ENCODE data around the gene ZNF783.
"Not testable (repeated sequence)": the region's sequence is repeated elsewhere in the genome, so short reads cannot be mapped to it uniquely, and the experiment has no call there.

Gene ZNF783

GRCh38 chr7:149226840-149227494, 35.0 kb upstream of the ZNF783 start:
- Histone ChIP-seq H3K27ac (no peak overlapping the region), H3K27me3 (no peaks in the 10 kb centered on the region), H3K36me3 (peaks cover 9 to 49% (median 35%) of the 10 kb centered on the region in 3 donors), H3K4me3 (no peak overlapping the region), H3K4me1 (no peaks in the 10 kb centered on the region), H3K9me3 (no peaks in the 10 kb centered on the region)
- intact Hi-C loops (cut with DNase I; ENCODE audit: low total_unique reads), result no loop called here
- TF ChIP-seq, protein P1, sequence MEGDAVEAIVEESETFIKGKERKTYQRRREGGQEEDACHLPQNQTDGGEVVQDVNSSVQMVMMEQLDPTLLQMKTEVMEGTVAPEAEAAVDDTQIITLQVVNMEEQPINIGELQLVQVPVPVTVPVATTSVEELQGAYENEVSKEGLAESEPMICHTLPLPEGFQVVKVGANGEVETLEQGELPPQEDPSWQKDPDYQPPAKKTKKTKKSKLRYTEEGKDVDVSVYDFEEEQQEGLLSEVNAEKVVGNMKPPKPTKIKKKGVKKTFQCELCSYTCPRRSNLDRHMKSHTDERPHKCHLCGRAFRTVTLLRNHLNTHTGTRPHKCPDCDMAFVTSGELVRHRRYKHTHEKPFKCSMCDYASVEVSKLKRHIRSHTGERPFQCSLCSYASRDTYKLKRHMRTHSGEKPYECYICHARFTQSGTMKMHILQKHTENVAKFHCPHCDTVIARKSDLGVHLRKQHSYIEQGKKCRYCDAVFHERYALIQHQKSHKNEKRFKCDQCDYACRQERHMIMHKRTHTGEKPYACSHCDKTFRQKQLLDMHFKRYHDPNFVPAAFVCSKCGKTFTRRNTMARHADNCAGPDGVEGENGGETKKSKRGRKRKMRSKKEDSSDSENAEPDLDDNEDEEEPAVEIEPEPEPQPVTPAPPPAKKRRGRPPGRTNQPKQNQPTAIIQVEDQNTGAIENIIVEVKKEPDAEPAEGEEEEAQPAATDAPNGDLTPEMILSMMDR (IDR thresholded peaks at IDR 0.05), result no peak
- DNase-seq, result no peak

DNA sequence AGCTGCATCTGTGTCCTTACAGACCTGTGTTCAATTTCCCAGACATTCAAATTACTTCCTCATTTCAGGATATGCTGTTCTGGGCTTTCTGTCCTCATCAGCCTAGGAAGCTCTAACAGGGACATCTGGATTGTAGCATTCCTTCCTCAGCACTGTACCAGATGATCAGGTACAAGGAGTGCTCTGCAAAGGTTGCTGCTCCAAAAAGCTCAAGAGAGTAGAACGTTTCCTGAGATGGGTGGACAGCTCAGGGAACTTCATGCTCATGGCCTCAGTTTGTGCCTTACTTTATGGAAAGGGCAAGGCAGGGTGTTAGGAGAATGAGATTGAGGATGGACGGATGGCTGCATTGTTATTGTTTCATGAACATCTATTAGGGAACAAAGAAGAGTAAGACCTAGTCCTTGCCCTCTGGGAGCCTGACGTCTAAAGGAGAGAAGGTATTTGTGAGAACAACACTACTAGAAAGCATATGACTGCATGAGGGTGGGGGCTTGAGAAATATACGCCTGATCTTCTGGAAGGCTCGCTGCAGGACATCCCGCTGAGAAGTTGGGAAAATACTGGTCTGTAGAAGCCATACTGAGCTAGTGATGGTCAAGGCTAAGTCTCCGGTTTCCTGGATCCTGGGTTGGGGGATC, 33.0 kb upstream of the ZNF783 start:
- Histone ChIP-seq H3K4me1 (no peaks in the 10 kb centered on the region), H3K36me3 (peaks cover 9 to 29% (median 19%) of the 10 kb centered on the region in 3 donors), H3K9me3 (no peaks in the 10 kb centered on the region), H3K4me3 (no peak overlapping the region), H3K27ac (no peak overlapping the region), H3K27me3 (no peaks in the 10 kb centered on the region)
- no peak for DNase-seq
- TF ChIP-seq, protein P1 (IDR thresholded peaks at IDR 0.05), result no peak
- intact Hi-C loops (cut with DNase I; ENCODE audit: low total_unique reads), result no loop called here

DNA sequence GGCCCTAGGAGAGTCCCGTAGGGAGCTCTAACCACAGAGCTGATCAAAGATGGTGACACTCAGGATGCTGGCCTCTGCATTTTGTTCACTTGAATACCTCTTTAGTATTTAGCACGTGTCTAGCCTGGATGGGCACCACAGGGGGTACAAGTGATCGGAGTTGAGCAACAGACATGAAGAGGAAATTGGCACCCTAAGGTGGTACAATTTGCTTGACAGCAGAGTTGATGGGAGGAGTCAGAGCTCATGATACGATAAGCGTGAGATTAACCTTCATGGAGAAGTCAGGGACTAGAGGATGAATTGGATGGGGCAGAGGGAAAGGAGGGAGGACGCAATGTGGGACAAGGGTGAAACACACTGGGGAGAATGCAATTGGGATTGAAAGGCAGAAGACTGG, 32.5 kb upstream of the ZNF783 start:
- H3K4me3 ChIP-seq, result no peak overlapping the region
- H3K36me3 ChIP-seq, result peaks cover 4 to 23% (median 13%) of the 10 kb centered on the region in 3 donors
- DNase-seq, result no peak
- TF ChIP-seq, protein P1 (IDR thresholded peaks at IDR 0.05), result no peak
- intact Hi-C loops (cut with DNase I; ENCODE audit: low total_unique reads), result no loop called here
- H3K27me3 ChIP-seq, result no peaks in the 10 kb centered on the region
- no peaks in the 10 kb centered on the region for H3K4me1 ChIP-seq
- no peak overlapping the region for H3K27ac ChIP-seq
- H3K9me3 ChIP-seq, result no peaks in the 10 kb centered on the region

DNA sequence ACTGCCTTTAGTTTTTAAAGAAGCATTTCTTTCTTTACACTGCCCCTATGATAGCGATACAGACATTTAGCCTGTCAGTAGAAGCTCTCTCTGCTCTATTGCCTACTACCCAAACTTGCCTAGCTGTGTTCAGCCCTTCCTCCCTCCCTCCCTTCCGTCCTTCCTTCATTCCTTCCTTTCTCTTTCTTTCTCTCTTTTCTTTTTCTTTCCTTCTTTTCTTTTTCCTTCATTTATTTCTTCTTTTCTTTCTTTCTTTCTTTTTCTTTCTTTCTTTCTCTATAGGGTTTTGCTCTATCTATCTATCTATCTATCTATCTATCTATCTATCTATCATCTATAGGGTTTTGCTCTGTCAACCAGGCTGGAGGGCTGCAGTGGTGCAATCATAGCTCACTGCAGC, 29.6 kb upstream of the ZNF783 start:
- no peak for DNase-seq
- no peaks in the 10 kb centered on the region for H3K4me1 ChIP-seq
- intact Hi-C loops (cut with DNase I; ENCODE audit: low total_unique reads), result no loop called here
- no peak overlapping the region for H3K4me3 ChIP-seq
- no peak overlapping the region for H3K27ac ChIP-seq
- H3K9me3 ChIP-seq, result no peaks in the 10 kb centered on the region
- TF ChIP-seq, protein P1 (IDR thresholded peaks at IDR 0.05), result no peak
- H3K27me3 ChIP-seq, result no peaks in the 10 kb centered on the region
- H3K36me3 ChIP-seq, result no peaks in the 10 kb centered on the region

DNA sequence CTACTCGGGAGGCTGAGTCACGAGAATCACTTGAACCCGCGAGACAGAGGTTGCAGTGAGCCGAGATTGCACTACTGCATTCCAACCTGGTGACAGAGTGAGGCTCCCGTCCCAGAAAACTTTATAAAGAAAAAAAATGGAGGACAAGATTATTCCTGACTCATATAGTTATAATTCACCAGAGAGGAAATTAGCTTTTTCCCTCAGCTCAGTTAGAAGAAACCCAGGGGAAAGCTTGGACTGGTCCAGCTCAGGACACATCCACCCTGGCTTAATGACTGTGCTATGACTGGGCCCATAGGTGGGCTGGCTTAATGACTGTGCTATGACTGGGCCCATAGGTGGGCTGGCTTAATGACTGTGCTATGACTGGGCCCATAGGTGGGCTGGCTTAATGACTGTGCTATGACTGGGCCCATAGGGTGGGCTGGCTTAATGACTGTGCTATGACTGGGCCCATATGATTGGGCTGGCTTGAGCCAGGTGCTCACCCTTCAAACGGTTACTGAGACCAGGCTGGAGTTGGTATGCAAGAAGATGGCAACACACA, 28.3 kb upstream of the ZNF783 start:
- H3K9me3 ChIP-seq; H3K4me1 ChIP-seq; DNase-seq; H3K36me3 ChIP-seq; H3K27me3 ChIP-seq; intact Hi-C loops (cut with DNase I; ENCODE audit: low total_unique reads); H3K4me3 ChIP-seq; H3K27ac ChIP-seq: not testable (repeated sequence)

DNA sequence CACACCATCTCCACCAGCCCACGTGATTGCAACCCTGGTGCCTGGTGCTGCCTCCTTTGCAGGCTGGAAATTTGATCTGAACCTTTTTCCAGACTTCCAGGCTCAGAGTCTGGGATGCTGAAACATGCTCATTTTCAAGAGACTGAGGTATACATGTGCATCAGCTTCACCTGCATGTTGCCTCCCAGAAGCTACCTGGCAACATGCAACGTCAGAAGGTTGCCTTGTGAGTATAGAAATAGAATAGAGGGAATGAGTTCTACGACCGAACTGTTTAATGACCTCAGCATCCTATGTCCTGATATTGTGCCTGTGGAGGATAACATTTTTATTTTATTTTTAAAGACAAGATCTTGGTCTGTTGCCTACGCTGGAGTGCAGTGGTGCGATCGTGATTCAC, 24.5 kb upstream of the ZNF783 start:
- H3K27me3 ChIP-seq, result no peaks in the 10 kb centered on the region
- H3K27ac ChIP-seq, result no peak overlapping the region
- peaks cover 0 to 20% (median 16%) of the 10 kb centered on the region in 4 donors for H3K4me1 ChIP-seq
- TF ChIP-seq, protein P1 (IDR thresholded peaks at IDR 0.05), result no peak
- H3K9me3 ChIP-seq, result no peaks in the 10 kb centered on the region
- intact Hi-C loops (cut with DNase I; ENCODE audit: low total_unique reads), result no loop called here
- DNase-seq, result no peak
- no peak overlapping the region for H3K4me3 ChIP-seq
- no peaks in the 10 kb centered on the region for H3K36me3 ChIP-seq

Measured in tibial artery (tissue), 4 donors.